ENCODE data around the gene GTF2IRD2. TPM values are rescaled to one million over a fixed set of nuclear protein-coding genes. Genes with fewer than 3 reads are reported as not detected.
"Not testable (repeated sequence)": the region's sequence is repeated elsewhere in the genome, so short reads cannot be mapped to it uniquely, and the experiment has no call there.

Gene GTF2IRD2
- polyA plus RNA-seq, 1 experiment, result 23.0 TPM

GRCh38 chr7:74830411-74830810 lies 21.0 kb downstream of the GTF2IRD2 start:
- DNase-seq (ENCODE audit: low read depth, low spot score); H3K27me3 ChIP-seq (ENCODE audit: control insufficient read depth, insufficient read depth, low read length); H3K9me3 ChIP-seq (ENCODE audit: control insufficient read depth, insufficient read depth, low read length); POLR2A ChIA-PET; CTCF ChIA-PET; H3K4me3 ChIP-seq (ENCODE audit: low read depth, low read length); H3K27ac ChIP-seq (ENCODE audit: low read depth, low read length): not testable (repeated sequence)

- H3K27me3 ChIP-seq (ENCODE audit: control insufficient read depth, insufficient read depth, low read length); DNase-seq (ENCODE audit: low read depth, low spot score); POLR2A ChIA-PET; H3K4me3 ChIP-seq (ENCODE audit: low read depth, low read length); H3K9me3 ChIP-seq (ENCODE audit: control insufficient read depth, insufficient read depth, low read length); CTCF ChIA-PET; H3K27ac ChIP-seq (ENCODE audit: low read depth, low read length): not testable (repeated sequence)
These were observed 21.4 kb downstream of the GTF2IRD2 start for GRCh38 chr7:74829959-74830358.

- H3K4me3 ChIP-seq (ENCODE audit: low read depth, low read length); POLR2A ChIA-PET; H3K27ac ChIP-seq (ENCODE audit: low read depth, low read length); DNase-seq (ENCODE audit: low read depth, low spot score); H3K27me3 ChIP-seq (ENCODE audit: control insufficient read depth, insufficient read depth, low read length); H3K9me3 ChIP-seq (ENCODE audit: control insufficient read depth, insufficient read depth, low read length); CTCF ChIA-PET: not testable (repeated sequence)
These were observed 30.1 kb downstream of the GTF2IRD2 start for GRCh38 chr7:74821259-74821658.

DNA sequence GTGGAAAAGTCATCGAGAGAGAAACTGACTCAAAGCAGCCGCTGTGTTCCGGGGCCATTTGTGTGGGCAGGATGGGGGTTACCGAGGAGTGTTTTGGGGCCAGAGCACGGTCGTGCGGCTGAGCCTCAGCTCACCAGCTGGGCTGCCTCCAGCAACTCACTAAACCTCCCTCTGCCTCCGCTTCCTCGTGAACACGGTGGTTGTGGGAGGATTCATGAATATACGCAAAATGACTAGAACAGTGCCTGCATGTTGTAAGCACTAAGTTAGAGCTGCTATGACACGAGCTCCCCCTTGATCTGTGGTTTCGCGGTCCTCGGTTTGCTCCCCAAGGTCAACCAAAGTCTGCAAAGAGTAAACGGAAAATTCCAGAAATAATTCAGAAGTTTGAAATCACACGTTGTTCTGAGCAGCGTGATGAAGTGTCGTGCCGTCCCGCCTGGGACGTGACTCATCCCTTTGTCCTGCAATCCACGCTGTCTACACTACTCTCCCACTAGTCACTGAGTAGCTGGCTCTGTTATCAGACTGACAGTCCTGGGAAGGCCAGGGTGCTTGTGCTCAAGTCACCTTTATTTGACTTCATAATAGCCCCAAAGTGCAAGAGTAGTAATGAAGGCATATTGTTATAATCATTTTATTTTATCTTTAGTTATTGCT lies 31.1 kb downstream of the GTF2IRD2 start:
- H3K9me3 ChIP-seq (ENCODE audit: control insufficient read depth, insufficient read depth, low read length); H3K27ac ChIP-seq (ENCODE audit: low read depth, low read length); DNase-seq (ENCODE audit: low read depth, low spot score); POLR2A ChIA-PET; CTCF ChIA-PET; H3K27me3 ChIP-seq (ENCODE audit: control insufficient read depth, insufficient read depth, low read length); H3K4me3 ChIP-seq (ENCODE audit: low read depth, low read length): not testable (repeated sequence)

DNA sequence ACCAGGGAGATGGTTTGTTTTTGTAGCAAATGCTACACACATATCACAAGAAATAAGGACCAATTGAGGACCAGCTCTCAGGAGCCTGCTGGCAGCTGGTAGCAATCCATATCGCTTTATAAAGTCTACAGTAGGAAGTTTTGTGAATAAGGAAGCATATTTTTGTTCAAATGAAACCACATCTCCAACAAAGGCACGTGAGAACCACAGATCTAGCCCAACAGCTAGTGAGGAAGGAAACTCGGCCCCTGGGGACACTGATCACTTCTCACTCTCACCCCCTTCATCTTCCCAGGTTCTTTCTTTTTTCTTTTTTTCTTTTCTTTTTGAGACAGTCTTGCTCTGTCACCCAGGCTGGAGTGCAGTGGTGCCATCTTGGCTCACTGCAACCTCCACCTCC lies 35.5 kb downstream of the GTF2IRD2 start:
- H3K27me3 ChIP-seq (ENCODE audit: control insufficient read depth, insufficient read depth, low read length); DNase-seq (ENCODE audit: low read depth, low spot score); POLR2A ChIA-PET; H3K27ac ChIP-seq (ENCODE audit: low read depth, low read length); H3K9me3 ChIP-seq (ENCODE audit: control insufficient read depth, insufficient read depth, low read length); CTCF ChIA-PET; H3K4me3 ChIP-seq (ENCODE audit: low read depth, low read length): not testable (repeated sequence)

- H3K27me3 ChIP-seq (ENCODE audit: control insufficient read depth, insufficient read depth, low read length); CTCF ChIA-PET; POLR2A ChIA-PET; H3K4me3 ChIP-seq (ENCODE audit: low read depth, low read length); H3K27ac ChIP-seq (ENCODE audit: low read depth, low read length); DNase-seq (ENCODE audit: low read depth, low spot score); H3K9me3 ChIP-seq (ENCODE audit: control insufficient read depth, insufficient read depth, low read length): not testable (repeated sequence)
These were observed 52.8 kb downstream of the GTF2IRD2 start for GRCh38 chr7:74798644-74799043.

DNA sequence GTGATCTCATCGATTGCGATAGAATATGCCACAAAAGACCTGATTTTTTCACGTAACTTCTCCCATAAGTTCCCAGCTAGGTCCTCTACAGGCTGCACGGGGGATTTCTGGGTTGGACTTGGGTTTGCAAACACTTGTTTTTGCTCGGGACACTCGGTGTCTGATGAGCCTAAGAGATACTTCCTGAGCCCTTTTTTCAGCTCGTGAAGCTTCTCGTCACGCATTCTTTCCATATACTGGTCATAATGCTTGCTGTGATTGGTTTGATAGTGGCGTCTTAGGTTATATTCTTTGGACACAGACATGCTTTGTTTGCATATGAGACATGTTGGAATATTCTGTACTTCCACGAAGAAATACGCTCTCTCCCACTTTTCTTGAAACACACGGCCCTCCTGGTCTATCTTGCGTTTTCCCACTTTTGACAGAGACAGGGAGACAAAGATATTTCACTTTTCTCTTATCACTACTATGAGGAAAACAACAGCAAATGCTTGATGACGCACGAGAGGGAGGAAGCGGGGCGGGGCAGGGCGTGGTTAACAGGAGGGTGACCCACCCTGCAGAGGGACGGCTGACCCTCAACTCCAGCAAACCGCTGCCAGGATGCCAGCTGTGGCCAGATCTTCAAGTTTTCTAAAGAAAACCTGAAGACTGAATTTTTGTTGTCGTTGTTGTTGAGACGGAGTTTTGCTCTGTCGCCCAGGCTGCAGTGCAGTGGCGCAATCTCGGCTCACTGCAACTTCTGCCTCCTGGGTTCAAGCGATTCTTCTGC lies 53.4 kb downstream of the GTF2IRD2 start:
- CTCF ChIA-PET; POLR2A ChIA-PET; H3K27me3 ChIP-seq (ENCODE audit: control insufficient read depth, insufficient read depth, low read length); H3K4me3 ChIP-seq (ENCODE audit: low read depth, low read length); H3K9me3 ChIP-seq (ENCODE audit: control insufficient read depth, insufficient read depth, low read length); H3K27ac ChIP-seq (ENCODE audit: low read depth, low read length); DNase-seq (ENCODE audit: low read depth, low spot score): not testable (repeated sequence)

- DNase-seq (ENCODE audit: low read depth, low spot score); CTCF ChIA-PET; H3K27ac ChIP-seq (ENCODE audit: low read depth, low read length); H3K9me3 ChIP-seq (ENCODE audit: control insufficient read depth, insufficient read depth, low read length); H3K27me3 ChIP-seq (ENCODE audit: control insufficient read depth, insufficient read depth, low read length); POLR2A ChIA-PET; H3K4me3 ChIP-seq (ENCODE audit: low read depth, low read length): not testable (repeated sequence)
These were observed 62.1 kb downstream of the GTF2IRD2 start for GRCh38 chr7:74789200-74789736.

- H3K27ac ChIP-seq (ENCODE audit: low read depth, low read length); POLR2A ChIA-PET; CTCF ChIA-PET; H3K9me3 ChIP-seq (ENCODE audit: control insufficient read depth, insufficient read depth, low read length); H3K27me3 ChIP-seq (ENCODE audit: control insufficient read depth, insufficient read depth, low read length): not testable (repeated sequence)
- peak overlapping the region; percentile 46 for H3K4me3 ChIP-seq (ENCODE audit: low read depth, low read length)
- peak; percentile 74 for DNase-seq (ENCODE audit: low read depth, low spot score)
These were observed 62.8 kb downstream of the GTF2IRD2 start for GRCh38 chr7:74788369-74789150.

GRCh38 chr7:74783595-74783994 lies 67.8 kb downstream of the GTF2IRD2 start:
- CTCF ChIA-PET; DNase-seq (ENCODE audit: low read depth, low spot score); H3K4me3 ChIP-seq (ENCODE audit: low read depth, low read length): not testable (repeated sequence)

GRCh38 chr7:74781746-74782145 lies 69.7 kb downstream of the GTF2IRD2 start:
- POLR2A ChIA-PET, result not testable (repeated sequence)

More at GRCh38 chr7:74783595-74783994, 67.8 kb downstream of the GTF2IRD2 start:
- POLR2A ChIA-PET; H3K27me3 ChIP-seq (ENCODE audit: control insufficient read depth, insufficient read depth, low read length); H3K27ac ChIP-seq (ENCODE audit: low read depth, low read length); H3K9me3 ChIP-seq (ENCODE audit: control insufficient read depth, insufficient read depth, low read length): not testable (repeated sequence)

GRCh38 chr7:74779053-74779452 lies 72.4 kb downstream of the GTF2IRD2 start:
- POLR2A ChIA-PET; DNase-seq (ENCODE audit: low read depth, low spot score); H3K9me3 ChIP-seq (ENCODE audit: control insufficient read depth, insufficient read depth, low read length); CTCF ChIA-PET; H3K4me3 ChIP-seq (ENCODE audit: low read depth, low read length); H3K27ac ChIP-seq (ENCODE audit: low read depth, low read length); H3K27me3 ChIP-seq (ENCODE audit: control insufficient read depth, insufficient read depth, low read length): not testable (repeated sequence)

More at GRCh38 chr7:74781746-74782145, 69.7 kb downstream of the GTF2IRD2 start:
- H3K4me3 ChIP-seq (ENCODE audit: low read depth, low read length); H3K27me3 ChIP-seq (ENCODE audit: control insufficient read depth, insufficient read depth, low read length); H3K9me3 ChIP-seq (ENCODE audit: control insufficient read depth, insufficient read depth, low read length); H3K27ac ChIP-seq (ENCODE audit: low read depth, low read length); CTCF ChIA-PET; DNase-seq (ENCODE audit: low read depth, low spot score): not testable (repeated sequence)
